Endodermal cell (in vitro differentiated cells): ENCODE results near the gene ULK3. TPM values are rescaled to one million over a fixed set of nuclear protein-coding genes. Genes with fewer than 3 reads are reported as not detected.

ENCODE experiments used
- DNase-seq: peaks from one replicate; pipeline ENCODE4 v3.0.0-alpha.2; 2017
- H3K27ac ChIP-seq: 2 replicates; pipeline ENCODE4 v1.5.1; 2013; ENCODE audit warnings: mild to moderate bottlenecking, low read depth, low read length, moderate library complexity
- H3K27me3 ChIP-seq: 2 replicates; pipeline ENCODE4 v1.6.1; 2013; ENCODE audit warnings: mild to moderate bottlenecking, low read length, moderate library complexity; ENCODE audit not compliant: insufficient read depth, control insufficient read depth, poor library complexity, severe bottlenecking
- H3K36me3 ChIP-seq: 2 replicates; pipeline ENCODE4 v1.7.0; 2013; ENCODE audit warnings: mild to moderate bottlenecking, low read length, moderate library complexity; ENCODE audit not compliant: control insufficient read depth, insufficient read depth
- H3K4me1 ChIP-seq: one replicate; pipeline ENCODE4 v1.7.0; 2013; ENCODE audit warnings: low read length; ENCODE audit not compliant: control insufficient read depth, insufficient read depth
- H3K4me3 ChIP-seq: 2 replicates; pipeline ENCODE4 v1.5.1; 2013; ENCODE audit warnings: mild to moderate bottlenecking, low read length, moderate library complexity
- H3K9ac ChIP-seq: 2 replicates; pipeline ENCODE4 v1.6.1; 2013; ENCODE audit warnings: mild to moderate bottlenecking, low read length, moderate library complexity; ENCODE audit not compliant: poor library complexity, severe bottlenecking; ENCODE audit errors: extremely low read depth
- H3K9me3 ChIP-seq: 2 replicates; pipeline ENCODE4 v1.6.1; 2013; ENCODE audit warnings: mild to moderate bottlenecking, low read length, moderate library complexity; ENCODE audit not compliant: control insufficient read depth
- H3K27ac Mint-ChIP-seq: 2 replicates; pipeline ENCODE4 v1.8.0; 2020; ENCODE audit warnings: mixed read lengths
- H3K27me3 Mint-ChIP-seq: 2 replicates; pipeline ENCODE4 v1.8.0; 2021; ENCODE audit warnings: mild to moderate bottlenecking, mixed read lengths; ENCODE audit not compliant: insufficient read depth
- H3K36me3 Mint-ChIP-seq: 2 replicates; pipeline ENCODE4 v1.8.0; 2020; ENCODE audit warnings: low read depth, mixed read lengths
- H3K4me1 Mint-ChIP-seq: 2 replicates; pipeline ENCODE4 v1.8.0; 2020; ENCODE audit warnings: mixed read lengths
- H3K4me3 Mint-ChIP-seq: 2 replicates; pipeline ENCODE4 v1.8.0; 2020; ENCODE audit warnings: mild to moderate bottlenecking, moderate library complexity, mixed read lengths
- H3K9me3 Mint-ChIP-seq: 2 replicates; pipeline ENCODE4 v1.8.0; 2020; ENCODE audit warnings: mild to moderate bottlenecking, mixed read lengths
- WGBS, 2 experiments: methylation state at CpG; one replicate each; pipeline versions ENCODE4 v1.1.5 to v1.1.7; 2013; ENCODE audit warnings: missing lambda C conversion rate in 2 of 2, mixed read lengths in 1 of 2; ENCODE audit not compliant: insufficient coverage in 1 of 2, insufficient read length in 1 of 2; 5-methylcytosine and 5-hydroxymethylcytosine counted together
- total RNA-seq, 2 donors: library from RNA; stranded (reverse); fragmentation: NEBNext Ultra II Directional in 1 of 2; extraction: Animal tissue kit (Norgen Biotek cat#: 25700) in 1 of 2; gene quantifications; 2 replicates in 1 of 2; 3 replicates in 1 of 2; pipeline ENCODE4 v1.2.1, GENCODE V29; 2021
- TF ChIP-seq, protein P1 (sequence below): fragments of 200-600 bp; sonication (generic); conservative IDR thresholded peaks from 2 replicates; pipeline ENCODE4 v1.5.0; 2021; ENCODE audit warnings: antibody characterized with exemption, mild to moderate bottlenecking

Gene ULK3
- total RNA-seq, 2 donors from 2014 or later = 33.9 to 36.2 TPM

DNA sequence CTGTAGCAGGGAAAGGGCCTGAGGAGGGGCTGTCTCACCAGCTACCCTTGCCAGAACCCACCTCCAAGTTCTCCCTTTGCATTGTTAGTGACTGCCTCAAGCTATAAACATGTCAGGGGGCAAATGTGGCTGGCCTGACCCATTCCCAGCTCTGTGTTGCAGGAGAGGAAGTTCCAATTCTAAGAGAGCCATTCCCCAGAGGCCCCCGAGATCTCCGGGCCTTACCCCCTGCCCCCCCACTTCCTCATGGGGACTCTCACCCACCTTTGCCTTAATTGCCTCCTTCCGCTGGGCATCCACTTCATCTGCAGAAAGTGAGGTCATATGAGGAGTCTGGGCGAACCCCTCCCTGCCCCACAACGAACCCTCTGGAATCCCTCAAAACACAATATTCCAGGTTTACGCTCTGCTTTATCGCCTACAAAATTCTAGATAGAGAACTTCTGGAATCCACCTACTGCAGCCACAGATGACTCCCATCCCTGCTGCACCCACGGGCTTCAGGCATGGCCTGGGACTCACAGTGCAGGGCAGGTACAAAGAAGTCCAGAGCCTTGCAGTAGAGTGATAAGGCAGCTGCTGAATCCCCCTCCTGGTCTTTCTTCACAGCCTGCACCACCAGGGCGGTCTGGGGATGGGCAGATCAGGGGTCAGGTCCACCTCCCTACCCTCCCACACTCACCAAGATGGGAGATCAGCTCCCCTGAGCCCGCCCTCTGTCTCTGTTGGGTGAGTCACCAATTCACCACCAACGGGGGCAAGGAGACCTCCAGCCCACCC lies 4.0 kb downstream of the ULK3 start:
- Histone ChIP-seq H3K27ac (no peak overlapping the region), H3K4me3 (no peak overlapping the region), H3K9me3 (no peaks in the 10 kb centered on the region), H3K27me3 (no peaks in the 10 kb centered on the region), H3K9ac (no peak overlapping the region), H3K36me3 (no peaks in the 10 kb centered on the region), H3K4me1 (no peaks in the 10 kb centered on the region)
- no peak overlapping the region for H3K27ac Mint-ChIP-seq
- peaks cover 15% of the 10 kb centered on the region for H3K36me3 Mint-ChIP-seq
- no peaks in the 10 kb centered on the region for H3K27me3 Mint-ChIP-seq
- 91 to 96% methylated on average over 5 to 11 of the region's 11 CpGs for WGBS, 2 experiments
- TF ChIP-seq, protein P1, sequence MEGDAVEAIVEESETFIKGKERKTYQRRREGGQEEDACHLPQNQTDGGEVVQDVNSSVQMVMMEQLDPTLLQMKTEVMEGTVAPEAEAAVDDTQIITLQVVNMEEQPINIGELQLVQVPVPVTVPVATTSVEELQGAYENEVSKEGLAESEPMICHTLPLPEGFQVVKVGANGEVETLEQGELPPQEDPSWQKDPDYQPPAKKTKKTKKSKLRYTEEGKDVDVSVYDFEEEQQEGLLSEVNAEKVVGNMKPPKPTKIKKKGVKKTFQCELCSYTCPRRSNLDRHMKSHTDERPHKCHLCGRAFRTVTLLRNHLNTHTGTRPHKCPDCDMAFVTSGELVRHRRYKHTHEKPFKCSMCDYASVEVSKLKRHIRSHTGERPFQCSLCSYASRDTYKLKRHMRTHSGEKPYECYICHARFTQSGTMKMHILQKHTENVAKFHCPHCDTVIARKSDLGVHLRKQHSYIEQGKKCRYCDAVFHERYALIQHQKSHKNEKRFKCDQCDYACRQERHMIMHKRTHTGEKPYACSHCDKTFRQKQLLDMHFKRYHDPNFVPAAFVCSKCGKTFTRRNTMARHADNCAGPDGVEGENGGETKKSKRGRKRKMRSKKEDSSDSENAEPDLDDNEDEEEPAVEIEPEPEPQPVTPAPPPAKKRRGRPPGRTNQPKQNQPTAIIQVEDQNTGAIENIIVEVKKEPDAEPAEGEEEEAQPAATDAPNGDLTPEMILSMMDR = no peak
- peaks cover 19% of the 10 kb centered on the region for H3K4me1 Mint-ChIP-seq
- no peak overlapping the region for H3K4me3 Mint-ChIP-seq
- no peaks in the 10 kb centered on the region for H3K9me3 Mint-ChIP-seq
- DNase-seq = no peak

DNA sequence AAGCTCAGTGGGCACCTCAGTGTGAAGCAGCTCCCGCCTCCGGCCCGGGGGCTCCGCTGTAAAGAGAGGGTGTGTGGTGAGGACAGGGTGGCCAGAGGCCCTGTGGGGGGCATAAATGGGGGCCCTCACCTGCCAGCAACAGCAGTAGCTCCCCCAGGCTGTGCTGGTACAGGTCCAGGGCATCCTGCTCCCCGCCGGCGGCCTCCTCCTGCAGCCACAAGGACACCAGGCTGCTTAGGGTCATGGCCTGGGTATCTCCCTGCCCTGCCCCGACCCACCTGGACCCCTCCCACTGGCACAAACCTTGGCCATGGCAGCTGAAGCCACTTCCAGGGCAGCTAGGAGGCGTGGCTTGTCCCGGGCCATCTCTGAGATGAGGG lies 4.8 kb downstream of the ULK3 start:
- Histone ChIP-seq H3K27ac (no peak overlapping the region), H3K36me3 (no peaks in the 10 kb centered on the region), H3K4me3 (no peak overlapping the region), H3K27me3 (no peaks in the 10 kb centered on the region), H3K4me1 (no peaks in the 10 kb centered on the region), H3K9ac (no peak overlapping the region), H3K9me3 (no peaks in the 10 kb centered on the region)
- Mint-ChIP-seq H3K4me3 (no peak overlapping the region), H3K27ac (no peak overlapping the region), H3K36me3 (peaks cover 15% of the 10 kb centered on the region), H3K9me3 (no peaks in the 10 kb centered on the region), H3K27me3 (no peaks in the 10 kb centered on the region), H3K4me1 (peaks cover 16% of the 10 kb centered on the region)
- TF ChIP-seq, protein P1 = no peak
- DNase-seq = no peak
- WGBS, 2 experiments = 90 to 91% methylated on average over 2 to 10 of the region's 10 CpGs

DNA sequence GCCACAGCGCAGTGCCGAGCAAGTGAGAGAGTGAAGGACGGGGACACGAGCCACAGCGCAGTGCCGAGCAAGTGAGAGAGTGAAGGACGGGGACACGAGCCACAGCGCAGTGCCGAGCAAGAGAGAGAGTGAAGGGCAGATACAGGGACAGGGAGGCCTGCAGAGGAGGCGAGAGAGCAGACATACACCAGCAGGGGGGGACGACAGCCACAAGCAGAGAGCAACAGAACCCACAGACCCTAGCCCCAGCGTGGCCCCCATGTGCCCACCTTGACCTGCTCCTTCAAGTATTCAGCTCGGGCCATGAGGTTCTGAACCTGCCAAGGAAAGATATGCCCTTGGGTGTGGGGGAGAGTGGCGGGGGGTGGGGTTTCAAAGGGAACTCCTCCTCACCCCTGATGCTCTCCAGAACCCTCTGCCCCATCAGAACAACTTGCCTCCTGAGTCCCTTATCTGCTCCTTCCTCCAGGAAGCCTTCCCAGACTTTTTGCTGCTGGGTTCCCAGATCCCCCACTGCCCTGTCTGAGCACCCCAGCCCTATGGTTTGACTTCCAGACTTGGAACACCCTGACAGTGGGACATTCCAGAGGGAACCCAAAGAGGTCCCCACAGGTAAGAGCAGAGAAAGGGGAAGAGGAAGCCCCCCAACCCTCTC lies 5.3 kb downstream of the ULK3 start:
- DNase-seq = peak; percentile 70
- WGBS, 2 experiments = 88 to 91% methylated on average over 12 to 15 of the region's 15 CpGs
- H3K9me3 ChIP-seq = no peaks in the 10 kb centered on the region
- Mint-ChIP-seq H3K4me1 (peaks cover 16% of the 10 kb centered on the region), H3K9me3 (no peaks in the 10 kb centered on the region), H3K27ac (no peak overlapping the region), H3K4me3 (no peak overlapping the region), H3K27me3 (no peaks in the 10 kb centered on the region), H3K36me3 (peaks cover 15% of the 10 kb centered on the region)
- H3K4me1 ChIP-seq = no peaks in the 10 kb centered on the region
- H3K36me3 ChIP-seq = no peaks in the 10 kb centered on the region
- H3K4me3 ChIP-seq = no peak overlapping the region
- TF ChIP-seq, protein P1 = peak; percentile 51
- H3K27ac ChIP-seq = no peak overlapping the region
- no peak overlapping the region for H3K9ac ChIP-seq
- H3K27me3 ChIP-seq = no peaks in the 10 kb centered on the region
